ENCODE results near the gene UQCRC1.

- TF ChIP-seq CTCF (IDR thresholded peaks at IDR 0.05; ENCODE audit: poor library complexity), result no peak
- TF ChIP-seq EZH2 (IDR thresholded peaks at IDR 0.05; ENCODE audit: borderline replicate concordance), result no peak
Measured at GRCh38 chr3:48634661-48635221, 25.3 kb upstream of the UQCRC1 start.
